CD4-positive, alpha-beta memory T cell (primary cell): ENCODE measurements around the gene PCDHGC4. TPM values are rescaled to one million over a fixed set of nuclear protein-coding genes. Genes with fewer than 3 reads are reported as not detected.

Source experiments
- CTCF ChIA-PET: fragments of 350-600 bp; sonication (Branson Sonifier 250); formaldehyde crosslinking; loops from one replicate; lab custom pipeline; 2021; ENCODE audit warnings: inconsistent platforms; ENCODE audit not compliant: partially characterized antibody; lab: Charles Lee
- POLR2A ChIA-PET: fragments of 350-600 bp; sonication (Branson Sonifier 250); formaldehyde crosslinking; loops from one replicate; lab custom pipeline; 2021; ENCODE audit not compliant: partially characterized antibody; lab: Charles Lee
- DNase-seq, 5 donors: peaks; one replicate each; pipeline versions ENCODE4 v3.0.0 to v3.0.0-alpha.2; 2020 to 2022; ENCODE audit warnings: mixed read lengths in 1 of 5
- H3K27ac ChIP-seq: one replicate; pipeline ENCODE4 v1.7.0; 2013; ENCODE audit warnings: low read depth, low read length
- H3K27me3 ChIP-seq: 2 replicates; pipeline ENCODE4 v1.7.0; 2013; ENCODE audit warnings: mild to moderate bottlenecking, low read length, moderate library complexity; ENCODE audit not compliant: insufficient read depth
- H3K36me3 ChIP-seq: 2 replicates; pipeline ENCODE4 v1.7.0; 2013; ENCODE audit warnings: mild to moderate bottlenecking, low read length, moderate library complexity; ENCODE audit not compliant: insufficient read depth
- H3K4me1 ChIP-seq: 2 replicates; pipeline ENCODE4 v1.7.0; 2013; ENCODE audit warnings: mild to moderate bottlenecking, low read length, moderate library complexity; ENCODE audit not compliant: insufficient read depth
- H3K4me3 ChIP-seq, 2 donors: one replicate each; pipeline ENCODE4 v1.7.0; 2013; ENCODE audit warnings: low read length in 2 of 2, mild to moderate bottlenecking in 1 of 2
- H3K9me3 ChIP-seq, 2 donors: one replicate each; pipeline ENCODE4 v1.7.0; 2013; ENCODE audit warnings: low read length in 2 of 2, control low read depth in 1 of 2; ENCODE audit not compliant: control insufficient read depth in 1 of 2
- H3K27ac Mint-ChIP-seq, 7 donors: one replicate each; pipeline ENCODE4 v1.8.0; 2020 to 2021; ENCODE audit warnings: mixed read lengths in 7 of 7, mild to moderate bottlenecking in 6 of 7, inconsistent platforms in 3 of 7, moderate library complexity in 3 of 7
- H3K27me3 Mint-ChIP-seq, 2 donors: one replicate each; pipeline ENCODE4 v1.8.0; 2020 to 2021; ENCODE audit warnings: mixed read lengths in 2 of 2
- H3K36me3 Mint-ChIP-seq, 2 donors: one replicate each; pipeline ENCODE4 v1.8.0; 2020 to 2021; ENCODE audit warnings: mixed read lengths in 2 of 2, inconsistent platforms in 1 of 2, mild to moderate bottlenecking in 1 of 2
- H3K4me1 Mint-ChIP-seq, 4 donors: one replicate each; pipeline ENCODE4 v1.8.0; 2020 to 2021; ENCODE audit warnings: mixed read lengths in 4 of 4, mild to moderate bottlenecking in 1 of 4
- H3K4me3 Mint-ChIP-seq, 8 donors: one replicate each; pipeline ENCODE4 v1.8.0; 2020 to 2021; ENCODE audit warnings: mixed read lengths in 8 of 8, mild to moderate bottlenecking in 7 of 8, moderate library complexity in 6 of 8, inconsistent platforms in 3 of 8
- H3K9me3 Mint-ChIP-seq, 8 donors: one replicate each; pipeline ENCODE4 v1.8.0; 2020 to 2021; ENCODE audit warnings: mixed read lengths in 8 of 8, mild to moderate bottlenecking in 5 of 8, inconsistent platforms in 3 of 8, moderate library complexity in 1 of 8
- intact Hi-C: fragments of 100-400 bp; cut with micrococcal nuclease; formaldehyde crosslinking; loops from one replicate; pipeline ENCODE4 v1.15.1; 2023
- polyA plus RNA-seq, 2 donors: library from polyadenylated mRNA; unstranded; fragments of 300-500 nt; fragmentation: Illumina TruSeq; gene quantifications; one replicate each; pipeline ENCODE4 v1.2.3, GENCODE V29; 2021
- total RNA-seq, 2 experiments: library from RNA; stranded (reverse); gene quantifications; one replicate each; pipeline ENCODE4 v1.2.3, GENCODE V29; 2021

The PCDHGC4 gene
- total RNA-seq = not detected
- polyA plus RNA-seq = under 1 TPM in 1 of 2 donors, not detected in 1; 0.11 TPM

DNA sequence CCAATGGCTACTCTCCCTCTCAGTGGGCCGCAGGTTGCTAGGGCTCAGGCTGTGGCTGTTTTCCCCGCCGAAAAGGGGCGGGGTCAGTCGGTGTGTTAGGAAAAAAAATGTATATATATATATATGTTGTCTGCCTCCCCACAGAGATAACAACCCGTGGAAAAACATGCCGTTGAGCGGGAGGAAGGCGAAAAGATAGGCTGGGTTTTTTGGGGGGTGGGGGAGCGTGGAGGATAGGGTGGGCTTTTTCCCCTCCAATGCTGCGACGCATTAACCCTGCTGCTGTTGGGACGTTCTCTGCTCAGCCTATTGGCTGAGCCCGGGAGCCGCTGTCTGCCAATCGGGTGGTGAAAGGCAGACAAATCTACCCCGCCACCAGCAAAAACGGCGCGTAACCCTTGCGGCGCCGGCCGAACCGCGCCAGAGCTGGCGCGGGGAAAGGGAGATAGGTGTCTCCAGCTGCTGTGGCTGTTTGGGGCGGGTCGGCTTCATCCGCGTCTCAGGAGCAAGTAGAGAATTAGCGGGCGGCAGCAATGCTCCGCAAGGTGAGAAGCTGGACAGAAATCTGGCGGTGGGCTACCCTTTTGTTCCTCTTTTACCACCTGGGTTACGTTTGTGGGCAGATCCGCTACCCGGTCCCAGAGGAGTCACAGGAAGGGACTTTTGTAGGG is at the start of gene PCDHGC4:
PCDHGC4 (plus strand) TSS at position 390 of the 671 bp plus-strand sequence; CDS start at position 534, 144 bp downstream.
- ChIA-PET CTCF (interaction anchor here (1.0 to 1.1 kb wide), 2 partner anchors 9 to 80 kb away, joined by 3 read pairs; partner anchors contain the start of gene PCDHGC3), POLR2A (no interaction called here)
- Histone ChIP-seq H3K36me3 (no peaks in the 10 kb centered on the region), H3K4me1 (peaks cover 10% of the 10 kb centered on the region), H3K4me3 (no peak within 1 kb of the TSS), H3K9me3 (no peaks in the 10 kb centered on the region), H3K27me3 (peaks cover 32% of the 10 kb centered on the region), H3K27ac (no peak within 1 kb of the TSS)
- H3K27me3 Mint-ChIP-seq = peaks cover 64% of the 10 kb centered on the region in 2 donors
- H3K4me3 Mint-ChIP-seq = peak within 1 kb of the TSS in 7 of 8 donors; percentile 13 to 73 (median 52)
- no peaks in the 10 kb centered on the region for H3K9me3 Mint-ChIP-seq
- no peak within 1 kb of the TSS for H3K27ac Mint-ChIP-seq
- H3K4me1 Mint-ChIP-seq = peaks cover 5 to 14% (median 9%) of the 10 kb centered on the region in 4 donors
- no peak for DNase-seq
- intact Hi-C loops = no loop called here
- no peaks in the 10 kb centered on the region for H3K36me3 Mint-ChIP-seq

GRCh38 chr5:141437221-141437620 is 47.6 kb upstream of the PCDHGC4 start:
- Histone ChIP-seq H3K27ac (no peak overlapping the region), H3K4me3 (no peak overlapping the region), H3K36me3 (no peaks in the 10 kb centered on the region), H3K4me1 (no peaks in the 10 kb centered on the region), H3K9me3 (no peaks in the 10 kb centered on the region), H3K27me3 (peaks cover 11% of the 10 kb centered on the region)
- Mint-ChIP-seq H3K4me1 (peaks cover 0 to under 1% (median 0%) of the 10 kb centered on the region in 4 donors), H3K27me3 (peaks cover 23 to 28% of the 10 kb centered on the region in 2 donors), H3K4me3 (no peak overlapping the region), H3K9me3 (peaks cover 0 to 41% (median 23%) of the 10 kb centered on the region in 8 donors), H3K27ac (no peak overlapping the region), H3K36me3 (peaks cover 1 to 3% of the 10 kb centered on the region in 2 donors)
- intact Hi-C loops = no loop called here
- no peak for DNase-seq
- POLR2A ChIA-PET = no interaction called here
- CTCF ChIA-PET = interaction anchor here (1.1 kb wide), 1 partner anchor 76 kb away, joined by 5 read pairs; no protein-coding TSS in a partner anchor

DNA sequence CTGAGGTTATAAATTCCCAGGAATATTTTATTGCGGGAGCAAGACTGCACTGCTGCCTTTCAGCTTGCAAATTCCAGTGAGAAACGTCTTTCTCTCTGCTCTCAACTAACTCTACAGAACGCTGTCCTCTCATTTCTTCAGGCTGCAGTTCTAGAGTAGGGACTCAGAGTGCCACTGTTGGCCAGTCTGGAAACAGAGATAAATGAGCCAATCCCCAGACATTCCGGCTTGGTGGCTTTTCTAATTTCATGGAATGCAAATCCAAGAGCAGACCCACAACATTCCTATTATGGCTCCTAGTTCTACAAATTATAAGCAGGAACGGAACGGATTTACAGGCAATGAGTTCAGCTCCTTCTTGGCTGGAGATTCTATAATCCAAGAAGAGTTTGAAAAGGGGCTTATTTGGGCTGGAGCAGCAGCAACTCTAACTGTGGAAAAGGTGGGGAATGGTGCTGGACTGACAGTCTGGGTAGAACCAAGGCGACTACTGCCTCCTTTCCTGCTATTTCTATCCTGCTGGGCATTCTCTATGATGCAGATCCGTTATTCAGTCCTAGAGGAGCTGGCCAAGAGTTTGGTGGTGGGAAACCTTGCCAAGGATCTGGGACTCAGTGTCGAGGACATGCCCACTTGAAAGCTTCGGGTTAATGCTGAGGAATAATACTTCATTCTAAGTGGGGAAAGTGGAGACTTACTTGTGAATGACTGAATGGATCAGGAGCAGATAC is 45.3 kb upstream of the PCDHGC4 start:
- no peaks in the 10 kb centered on the region for H3K4me1 ChIP-seq
- peaks cover 15 to 24% of the 10 kb centered on the region in 2 donors for H3K27me3 Mint-ChIP-seq
- no peak overlapping the region for H3K27ac ChIP-seq
- CTCF ChIA-PET = interaction anchor here (1.5 kb wide), 1 partner anchor 10 kb away, joined by 4 read pairs; the partner anchor contains the start of gene PCDHGA12
- no peak overlapping the region for H3K27ac Mint-ChIP-seq
- no peaks in the 10 kb centered on the region for H3K9me3 ChIP-seq
- POLR2A ChIA-PET = no interaction called here
- no peaks in the 10 kb centered on the region for H3K36me3 ChIP-seq
- H3K36me3 Mint-ChIP-seq = peaks cover 0 to 4% of the 10 kb centered on the region in 2 donors
- DNase-seq = no peak
- peaks cover 0 to 24% (median 8%) of the 10 kb centered on the region in 8 donors for H3K9me3 Mint-ChIP-seq
- peaks cover 7% of the 10 kb centered on the region for H3K27me3 ChIP-seq
- intact Hi-C loops = no loop called here
- no peaks in the 10 kb centered on the region for H3K4me1 Mint-ChIP-seq
- no peak overlapping the region for H3K4me3 ChIP-seq
- H3K4me3 Mint-ChIP-seq = no peak overlapping the region

DNA sequence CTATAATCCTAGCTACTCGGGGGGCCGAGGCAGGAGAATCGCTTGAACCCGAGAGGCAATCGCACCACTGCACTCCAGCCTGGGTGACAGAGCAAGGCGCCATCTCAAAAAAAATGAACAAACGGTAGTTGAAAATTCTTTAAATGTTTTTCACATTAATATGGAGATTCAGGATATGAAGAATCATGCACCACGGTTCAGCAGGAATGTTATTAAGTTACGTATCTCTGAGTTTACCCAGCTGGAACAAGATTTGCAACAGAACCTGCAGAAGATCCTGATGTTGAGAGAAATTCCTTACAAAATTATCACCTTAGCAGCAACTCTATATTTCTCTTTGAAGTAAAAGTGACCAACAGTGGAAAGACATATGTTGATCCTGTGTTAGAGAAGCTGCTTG is 44.5 kb upstream of the PCDHGC4 start:
- H3K36me3 Mint-ChIP-seq = peaks cover 0 to 4% of the 10 kb centered on the region in 2 donors
- H3K9me3 Mint-ChIP-seq = peaks cover 0 to 20% (median 7%) of the 10 kb centered on the region in 8 donors
- Histone ChIP-seq H3K4me1 (no peaks in the 10 kb centered on the region), H3K4me3 (no peak overlapping the region), H3K9me3 (no peaks in the 10 kb centered on the region), H3K36me3 (no peaks in the 10 kb centered on the region), H3K27ac (no peak overlapping the region), H3K27me3 (peaks cover 7% of the 10 kb centered on the region)
- H3K27me3 Mint-ChIP-seq = peaks cover 14 to 25% of the 10 kb centered on the region in 2 donors
- CTCF ChIA-PET = interaction anchor here (1.5 kb wide), 1 partner anchor 10 kb away, joined by 4 read pairs; the partner anchor contains the start of gene PCDHGA12
- intact Hi-C loops = no loop called here
- no peak overlapping the region for H3K27ac Mint-ChIP-seq
- no peak for DNase-seq
- no peak overlapping the region for H3K4me3 Mint-ChIP-seq
- POLR2A ChIA-PET = no interaction called here
- H3K4me1 Mint-ChIP-seq = no peaks in the 10 kb centered on the region

DNA sequence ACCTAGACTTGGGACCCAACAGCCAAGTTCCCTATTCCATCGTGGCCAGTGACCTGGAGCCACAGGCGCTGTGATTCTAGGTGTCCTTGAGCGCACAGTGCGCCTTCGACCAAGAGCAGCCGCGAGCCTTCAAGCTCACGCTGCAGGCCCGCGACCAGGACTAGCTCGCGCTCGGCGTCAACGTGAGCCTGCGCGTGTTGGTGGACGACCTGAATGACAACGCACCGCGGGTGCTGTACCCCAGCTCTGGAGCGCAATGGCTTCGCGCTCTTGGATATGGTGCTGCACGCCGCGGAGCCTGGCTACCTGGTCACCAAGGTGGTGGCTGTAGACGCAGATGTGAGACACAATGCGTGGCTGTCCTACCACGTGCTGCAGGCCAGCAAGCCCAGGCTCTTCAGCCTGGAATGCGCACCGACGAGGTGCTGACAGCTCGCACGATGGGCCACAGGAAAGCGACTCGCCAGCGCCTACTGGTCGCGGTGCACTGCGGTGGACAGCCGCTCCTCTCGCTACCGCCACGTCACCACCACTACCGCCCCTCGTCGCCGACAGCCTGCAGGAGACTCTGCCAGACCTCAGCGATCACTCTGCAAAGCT is 43.2 kb upstream of the PCDHGC4 start:
- Histone ChIP-seq H3K4me1 (no peaks in the 10 kb centered on the region), H3K4me3 (no peak overlapping the region), H3K27ac (no peak overlapping the region), H3K9me3 (no peaks in the 10 kb centered on the region), H3K27me3 (peaks cover 7% of the 10 kb centered on the region), H3K36me3 (no peaks in the 10 kb centered on the region)
- POLR2A ChIA-PET = no interaction called here
- no peaks in the 10 kb centered on the region for H3K4me1 Mint-ChIP-seq
- H3K4me3 Mint-ChIP-seq = no peak overlapping the region
- peaks cover 0 to 4% of the 10 kb centered on the region in 2 donors for H3K36me3 Mint-ChIP-seq
- CTCF ChIA-PET = no interaction called here
- intact Hi-C loops = no loop called here
- peaks cover 0 to 18% (median 7%) of the 10 kb centered on the region in 8 donors for H3K9me3 Mint-ChIP-seq
- no peak overlapping the region for H3K27ac Mint-ChIP-seq
- no peak for DNase-seq
- H3K27me3 Mint-ChIP-seq = peaks cover 12 to 28% of the 10 kb centered on the region in 2 donors

- Histone ChIP-seq H3K4me1 (no peaks in the 10 kb centered on the region), H3K9me3 (no peaks in the 10 kb centered on the region), H3K36me3 (no peaks in the 10 kb centered on the region), H3K4me3 (no peak overlapping the region), H3K27me3 (no peaks in the 10 kb centered on the region), H3K27ac (no peak overlapping the region)
- Mint-ChIP-seq H3K36me3 (no peaks in the 10 kb centered on the region), H3K27ac (no peak overlapping the region), H3K4me1 (no peaks in the 10 kb centered on the region), H3K4me3 (no peak overlapping the region), H3K9me3 (peaks cover 0 to 15% (median 2%) of the 10 kb centered on the region in 8 donors), H3K27me3 (peaks cover 6 to 16% of the 10 kb centered on the region in 2 donors)
- CTCF ChIA-PET = interaction anchor here (0.9 to 1.5 kb wide), 2 partner anchors 8 to 47 kb away, joined by 3 to 4 read pairs; no protein-coding TSS in a partner anchor
- no peak for DNase-seq
- POLR2A ChIA-PET = no interaction called here
- intact Hi-C loops = no loop called here
Observed at GRCh38 chr5:141465351-141465750, 19.5 kb upstream of the PCDHGC4 start.
